HG02642 (cell line): ENCODE measurements around the gene ABHD8.
A peak's percentile ranks its signal among the peaks of the same experiment; 100 is the strongest.

Experiments used
- ATAC-seq: cut with Tn5 transposase; IDR thresholded peaks from one replicate; pipeline ENCODE4 v1.9.1; 2021; ENCODE audit warnings: mild to moderate bottlenecking; ENCODE audit not compliant: unreplicated experiment, poor library complexity

Gene ABHD8

GRCh38 chr19:17321655-17322489 is 18.6 kb upstream of the ABHD8 start:
- ATAC-seq, result no peak

- ATAC-seq, result no peak
Measured at GRCh38 chr19:17320435-17320834, 17.2 kb upstream of the ABHD8 start.

GRCh38 chr19:17319473-17320238 is 16.4 kb upstream of the ABHD8 start:
- no peak for ATAC-seq

GRCh38 chr19:17318966-17319365 is 15.7 kb upstream of the ABHD8 start:
- ATAC-seq, result no peak

- ATAC-seq, result no peak
Measured at GRCh38 chr19:17314007-17314593, 10.9 kb upstream of the ABHD8 start.

- no peak for ATAC-seq
Measured at GRCh38 chr19:17312189-17313113, 9.2 kb upstream of the ABHD8 start.

- ATAC-seq, result no peak
Measured at GRCh38 chr19:17311455-17312188, 8.4 kb upstream of the ABHD8 start.

GRCh38 chr19:17309965-17310461 is 6.8 kb upstream of the ABHD8 start:
- no peak for ATAC-seq

GRCh38 chr19:17309198-17309964 is 6.2 kb upstream of the ABHD8 start, which contains the start of gene DDA1:
TSS of gene DDA1 (plus strand) at chr19:17309563. CDS start at chr19:17309655, 92 bp downstream.
- ATAC-seq, result peak; percentile 63

GRCh38 chr19:17307876-17308377 is 4.7 kb upstream of the ABHD8 start:
- no peak for ATAC-seq

GRCh38 chr19:17306285-17306714 is 3.1 kb upstream of the ABHD8 start:
- ATAC-seq, result no peak

- peak; percentile 71 for ATAC-seq
Measured at GRCh38 chr19:17305517-17306284, 2.5 kb upstream of the ABHD8 start, which contains the start of gene MRPL34. TSS of gene MRPL34 (plus strand) at chr19:17305872. CDS start at chr19:17305893, 21 bp downstream.

- no peak for ATAC-seq
Measured at GRCh38 chr19:17305216-17305516, 1.9 kb upstream of the ABHD8 start.

- ATAC-seq, result no peak
Measured at GRCh38 chr19:17304386-17305215, 1.4 kb upstream of the ABHD8 start.

GRCh38 chr19:17303940-17304267 is 679 bp upstream of the ABHD8 start:
- ATAC-seq, result no peak

- no peak for ATAC-seq
Measured at GRCh38 chr19:17302391-17303166, 646 bp downstream of the ABHD8 start.
